Measurements from ENCODE around the gene OPTN.

DNA sequence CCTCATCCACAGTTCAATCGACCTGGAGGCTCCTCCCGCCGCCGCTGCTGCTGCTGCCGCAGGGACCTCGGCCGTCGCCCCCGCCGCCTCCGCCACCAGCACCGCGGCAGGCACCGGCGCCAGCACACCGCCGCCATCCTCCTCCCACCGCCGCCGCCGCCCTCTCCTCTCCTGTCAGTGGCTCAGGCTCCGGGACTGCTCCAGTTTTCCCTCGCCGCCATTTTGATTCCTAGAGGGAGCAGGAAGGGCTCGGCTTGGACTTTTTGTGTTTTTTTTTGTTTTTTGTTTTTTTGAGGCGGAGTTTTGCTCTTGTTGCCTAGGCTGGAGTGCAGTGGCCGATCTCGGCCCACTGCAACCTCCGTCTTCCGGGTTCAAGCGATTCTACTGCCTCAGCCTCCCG, 58.4 kb downstream of the OPTN start:
- TF ChIP-seq, protein P1, sequence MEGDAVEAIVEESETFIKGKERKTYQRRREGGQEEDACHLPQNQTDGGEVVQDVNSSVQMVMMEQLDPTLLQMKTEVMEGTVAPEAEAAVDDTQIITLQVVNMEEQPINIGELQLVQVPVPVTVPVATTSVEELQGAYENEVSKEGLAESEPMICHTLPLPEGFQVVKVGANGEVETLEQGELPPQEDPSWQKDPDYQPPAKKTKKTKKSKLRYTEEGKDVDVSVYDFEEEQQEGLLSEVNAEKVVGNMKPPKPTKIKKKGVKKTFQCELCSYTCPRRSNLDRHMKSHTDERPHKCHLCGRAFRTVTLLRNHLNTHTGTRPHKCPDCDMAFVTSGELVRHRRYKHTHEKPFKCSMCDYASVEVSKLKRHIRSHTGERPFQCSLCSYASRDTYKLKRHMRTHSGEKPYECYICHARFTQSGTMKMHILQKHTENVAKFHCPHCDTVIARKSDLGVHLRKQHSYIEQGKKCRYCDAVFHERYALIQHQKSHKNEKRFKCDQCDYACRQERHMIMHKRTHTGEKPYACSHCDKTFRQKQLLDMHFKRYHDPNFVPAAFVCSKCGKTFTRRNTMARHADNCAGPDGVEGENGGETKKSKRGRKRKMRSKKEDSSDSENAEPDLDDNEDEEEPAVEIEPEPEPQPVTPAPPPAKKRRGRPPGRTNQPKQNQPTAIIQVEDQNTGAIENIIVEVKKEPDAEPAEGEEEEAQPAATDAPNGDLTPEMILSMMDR (IDR thresholded peaks at IDR 0.05), result no peak
- no peak for TF ChIP-seq POLR2A (IDR thresholded peaks at IDR 0.05)
